ENCODE measurements around the gene APOO.

GRCh38 chrX:23857363-23857762 lies 50.4 kb downstream of the APOO start:
- TF ChIP-seq CTCF (IDR thresholded peaks at IDR 0.05 in 8 of 11, conservative IDR thresholded peaks at IDR 0.05 in 3 of 11): no peak
- TF ChIP-seq POLR2AphosphoS5 (IDR thresholded peaks at IDR 0.05): no peak
- no peak for TF ChIP-seq POLR2A (IDR thresholded peaks at IDR 0.05)

Measured in spleen (tissue), 7 donors.